OCI-LY7 (cell line): Measurements from ENCODE around the gene POC1B.

ENCODE experiments used
- CTCF ChIP-seq: fragments of 200-600 bp; sonication (generic); conservative IDR thresholded peaks from 2 replicates; pipeline ENCODE4 v1.5.1; 2014; ENCODE audit warnings: mild to moderate bottlenecking, antibody characterized with exemption, low read length, moderate library complexity, mixed read lengths
- EZH2phosphoT487 ChIP-seq: fragments of 200-600 bp; sonication (generic); IDR thresholded peaks from 2 replicates; pipeline ENCODE4 v1.6.1; 2018; ENCODE audit warnings: low read depth, borderline replicate concordance, mild to moderate bottlenecking, mixed run types, antibody characterized with exemption, low read length, moderate library complexity, mixed read lengths

- TF ChIP-seq CTCF (no peak), EZH2phosphoT487 (no peak)
Measured at GRCh38 chr12:89506050-89506449, 19.8 kb downstream of the POC1B start.
